Smooth muscle cell of the brain vasculature (primary cell): ENCODE data around the gene DNAL4.

ENCODE experiments used
- DNase-seq: peaks from one replicate; pipeline ENCODE4 v3.0.0-alpha.2; 2012; ENCODE audit warnings: low read depth, low spot score

The DNAL4 gene

GRCh38 chr22:38758276-38758945, 35.5 kb downstream of the DNAL4 start:
- no peak for DNase-seq

- DNase-seq, result no peak
Measured at GRCh38 chr22:38757464-38757757, 36.5 kb downstream of the DNAL4 start.

GRCh38 chr22:38756711-38757463, 37.1 kb downstream of the DNAL4 start:
- DNase-seq, result no peak

GRCh38 chr22:38755911-38756532, 37.9 kb downstream of the DNAL4 start, which contains the start of gene SUN2:
Gene SUN2 (minus strand): TSS chr22:38755998. CDS start chr22:38752628, 3,370 bp downstream.
- DNase-seq, result peak; percentile 43

GRCh38 chr22:38755155-38755910, 38.6 kb downstream of the DNAL4 start:
- no peak for DNase-seq

GRCh38 chr22:38754751-38755154, 39.2 kb downstream of the DNAL4 start:
- no peak for DNase-seq

- no peak for DNase-seq
Measured at GRCh38 chr22:38753948-38754750, 39.8 kb downstream of the DNAL4 start.

GRCh38 chr22:38751422-38752346, 42.3 kb downstream of the DNAL4 start:
- DNase-seq, result no peak

GRCh38 chr22:38751066-38751421, 42.9 kb downstream of the DNAL4 start:
- DNase-seq, result no peak

- no peak for DNase-seq
Measured at GRCh38 chr22:38750638-38751037, 43.3 kb downstream of the DNAL4 start.

- no peak for DNase-seq
Measured at GRCh38 chr22:38750104-38750503, 43.8 kb downstream of the DNAL4 start.

GRCh38 chr22:38748487-38749136, 45.3 kb downstream of the DNAL4 start:
- DNase-seq, result no peak

GRCh38 chr22:38745676-38746460, 48.1 kb downstream of the DNAL4 start:
- no peak for DNase-seq

- DNase-seq, result no peak
Measured at GRCh38 chr22:38744981-38745380, 49.0 kb downstream of the DNAL4 start.

GRCh38 chr22:38742176-38742942, 51.6 kb downstream of the DNAL4 start:
- DNase-seq, result no peak

GRCh38 chr22:38741576-38741975, 52.4 kb downstream of the DNAL4 start:
- DNase-seq, result no peak

- DNase-seq, result no peak
Measured at GRCh38 chr22:38741166-38741565, 52.8 kb downstream of the DNAL4 start.

GRCh38 chr22:38740754-38741153, 53.2 kb downstream of the DNAL4 start:
- DNase-seq, result no peak
